ENCODE data around the gene RPS5.

DNA sequence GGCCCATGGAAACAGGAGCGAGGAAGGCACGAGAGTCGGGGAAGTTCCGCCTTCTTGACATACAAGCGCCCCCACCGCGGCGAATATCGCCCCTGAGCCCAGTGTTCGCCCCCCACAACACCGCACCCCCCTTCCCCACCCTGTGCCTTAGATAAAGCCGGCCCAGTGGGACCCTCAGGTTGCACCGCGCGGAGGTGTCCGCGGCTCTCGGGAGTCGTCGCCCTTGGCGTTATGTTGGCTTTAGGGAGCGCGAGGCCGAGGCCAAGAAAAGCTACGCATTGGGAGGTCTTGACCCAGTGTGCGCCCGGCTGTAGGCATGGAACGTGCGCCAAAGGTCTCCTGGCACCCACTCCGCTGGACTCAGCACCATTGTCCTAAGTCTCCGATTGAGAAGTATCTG lies 53.5 kb downstream of the RPS5 start:
- TF ChIP-seq EZH2 (IDR thresholded peaks at IDR 0.05; ENCODE audit: low read length): no peak
- TF ChIP-seq, protein P1, sequence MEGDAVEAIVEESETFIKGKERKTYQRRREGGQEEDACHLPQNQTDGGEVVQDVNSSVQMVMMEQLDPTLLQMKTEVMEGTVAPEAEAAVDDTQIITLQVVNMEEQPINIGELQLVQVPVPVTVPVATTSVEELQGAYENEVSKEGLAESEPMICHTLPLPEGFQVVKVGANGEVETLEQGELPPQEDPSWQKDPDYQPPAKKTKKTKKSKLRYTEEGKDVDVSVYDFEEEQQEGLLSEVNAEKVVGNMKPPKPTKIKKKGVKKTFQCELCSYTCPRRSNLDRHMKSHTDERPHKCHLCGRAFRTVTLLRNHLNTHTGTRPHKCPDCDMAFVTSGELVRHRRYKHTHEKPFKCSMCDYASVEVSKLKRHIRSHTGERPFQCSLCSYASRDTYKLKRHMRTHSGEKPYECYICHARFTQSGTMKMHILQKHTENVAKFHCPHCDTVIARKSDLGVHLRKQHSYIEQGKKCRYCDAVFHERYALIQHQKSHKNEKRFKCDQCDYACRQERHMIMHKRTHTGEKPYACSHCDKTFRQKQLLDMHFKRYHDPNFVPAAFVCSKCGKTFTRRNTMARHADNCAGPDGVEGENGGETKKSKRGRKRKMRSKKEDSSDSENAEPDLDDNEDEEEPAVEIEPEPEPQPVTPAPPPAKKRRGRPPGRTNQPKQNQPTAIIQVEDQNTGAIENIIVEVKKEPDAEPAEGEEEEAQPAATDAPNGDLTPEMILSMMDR (optimal IDR thresholded peaks at IDR 0.05 in 1 of 3, IDR thresholded peaks at IDR 0.05 in 1 of 3, conservative IDR thresholded peaks at IDR 0.05 in 1 of 3; ENCODE audit: extremely low read depth in 1 of 3, insufficient read depth in 2 of 3, low read length in 3 of 3): no peak

Data from keratinocyte (primary cell).